HL-60 (cell line): ENCODE data around the gene ADAMTS8.

ENCODE experiments used
- DNase-seq, 2 experiments: peaks; one replicate each; pipeline ENCODE4 v3.0.0-alpha.2; 2010 to 2020; ENCODE audit warnings: low read depth in 1 of 2, low spot score in 1 of 2
- H3K27ac ChIP-seq: fragments of 250-450 bp; sonication (Bioruptor Pico); replicated peaks from 2 replicates; pipeline ENCODE4 v1.5.1; 2020; ENCODE audit warnings: mild to moderate bottlenecking, moderate library complexity
- H3K27me3 ChIP-seq: fragments of 250-450 bp; sonication (Bioruptor Pico); 2 replicates; pipeline ENCODE4 v1.5.1; 2021; ENCODE audit warnings: mild to moderate bottlenecking, moderate library complexity; ENCODE audit not compliant: insufficient read depth, poor library complexity, severe bottlenecking
- H3K4me3 ChIP-seq: replicated peaks from 2 replicates; pipeline ENCODE4 v1.5.1; 2011; ENCODE audit warnings: mild to moderate bottlenecking, control low read depth, low read length; ENCODE audit not compliant: insufficient read depth
- GABPA ChIP-seq: IDR thresholded peaks from 2 replicates; pipeline ENCODE4 v1.6.1; 2012; ENCODE audit warnings: low read depth
- POLR2AphosphoS5 ChIP-seq: IDR thresholded peaks from 2 replicates; pipeline ENCODE4 v1.6.1; 2012; ENCODE audit warnings: low read depth
- SPI1 ChIP-seq: IDR thresholded peaks from 2 replicates; pipeline ENCODE4 v1.6.1; 2012; ENCODE audit warnings: low read depth, mild to moderate bottlenecking, borderline replicate concordance
- TF ChIP-seq, protein P1 (sequence below): IDR thresholded peaks from one replicate; pipeline ENCODE4 v1.5.1; 2011; ENCODE audit warnings: low read length, control low read depth, inconsistent platforms; ENCODE audit not compliant: insufficient read depth
- TF ChIP-seq, protein P2 (sequence below): IDR thresholded peaks from 2 replicates; pipeline ENCODE4 v1.6.1; 2012; ENCODE audit warnings: low read depth; ENCODE audit not compliant: insufficient replicate concordance

Gene ADAMTS8

DNA sequence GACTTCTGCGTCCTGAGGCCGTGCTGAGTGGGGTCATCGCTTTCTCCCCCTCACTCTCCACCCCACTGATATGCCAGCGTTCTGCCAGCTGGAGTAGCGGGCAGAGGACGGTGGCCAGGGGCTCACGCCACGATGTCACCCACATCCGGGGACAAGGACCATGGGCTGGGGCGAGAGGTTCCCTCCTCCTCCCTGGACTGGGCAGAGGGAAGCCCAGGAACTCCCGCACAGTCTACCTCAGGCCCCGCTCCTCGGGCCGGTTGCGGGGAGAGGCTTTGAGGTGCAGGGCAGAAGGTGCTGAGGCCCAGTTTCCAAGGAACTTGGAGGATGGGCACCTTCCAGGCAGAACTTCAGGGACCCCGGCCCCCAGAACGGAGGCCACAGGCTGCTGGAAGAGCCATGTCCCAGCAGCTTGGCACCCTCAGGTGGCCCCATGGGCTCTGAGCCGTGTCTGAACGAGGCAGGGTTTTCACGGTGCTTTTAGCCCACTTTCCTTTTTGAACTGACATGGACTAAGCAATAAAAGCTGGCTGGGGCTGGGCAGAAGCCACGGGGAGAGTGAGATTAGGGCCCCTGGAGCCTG, 45.5 kb upstream of the ADAMTS8 start:
- TF ChIP-seq SPI1 (no peak), POLR2AphosphoS5 (no peak)
- TF ChIP-seq, protein P1, sequence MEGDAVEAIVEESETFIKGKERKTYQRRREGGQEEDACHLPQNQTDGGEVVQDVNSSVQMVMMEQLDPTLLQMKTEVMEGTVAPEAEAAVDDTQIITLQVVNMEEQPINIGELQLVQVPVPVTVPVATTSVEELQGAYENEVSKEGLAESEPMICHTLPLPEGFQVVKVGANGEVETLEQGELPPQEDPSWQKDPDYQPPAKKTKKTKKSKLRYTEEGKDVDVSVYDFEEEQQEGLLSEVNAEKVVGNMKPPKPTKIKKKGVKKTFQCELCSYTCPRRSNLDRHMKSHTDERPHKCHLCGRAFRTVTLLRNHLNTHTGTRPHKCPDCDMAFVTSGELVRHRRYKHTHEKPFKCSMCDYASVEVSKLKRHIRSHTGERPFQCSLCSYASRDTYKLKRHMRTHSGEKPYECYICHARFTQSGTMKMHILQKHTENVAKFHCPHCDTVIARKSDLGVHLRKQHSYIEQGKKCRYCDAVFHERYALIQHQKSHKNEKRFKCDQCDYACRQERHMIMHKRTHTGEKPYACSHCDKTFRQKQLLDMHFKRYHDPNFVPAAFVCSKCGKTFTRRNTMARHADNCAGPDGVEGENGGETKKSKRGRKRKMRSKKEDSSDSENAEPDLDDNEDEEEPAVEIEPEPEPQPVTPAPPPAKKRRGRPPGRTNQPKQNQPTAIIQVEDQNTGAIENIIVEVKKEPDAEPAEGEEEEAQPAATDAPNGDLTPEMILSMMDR = no peak
- TF ChIP-seq, protein P2, sequence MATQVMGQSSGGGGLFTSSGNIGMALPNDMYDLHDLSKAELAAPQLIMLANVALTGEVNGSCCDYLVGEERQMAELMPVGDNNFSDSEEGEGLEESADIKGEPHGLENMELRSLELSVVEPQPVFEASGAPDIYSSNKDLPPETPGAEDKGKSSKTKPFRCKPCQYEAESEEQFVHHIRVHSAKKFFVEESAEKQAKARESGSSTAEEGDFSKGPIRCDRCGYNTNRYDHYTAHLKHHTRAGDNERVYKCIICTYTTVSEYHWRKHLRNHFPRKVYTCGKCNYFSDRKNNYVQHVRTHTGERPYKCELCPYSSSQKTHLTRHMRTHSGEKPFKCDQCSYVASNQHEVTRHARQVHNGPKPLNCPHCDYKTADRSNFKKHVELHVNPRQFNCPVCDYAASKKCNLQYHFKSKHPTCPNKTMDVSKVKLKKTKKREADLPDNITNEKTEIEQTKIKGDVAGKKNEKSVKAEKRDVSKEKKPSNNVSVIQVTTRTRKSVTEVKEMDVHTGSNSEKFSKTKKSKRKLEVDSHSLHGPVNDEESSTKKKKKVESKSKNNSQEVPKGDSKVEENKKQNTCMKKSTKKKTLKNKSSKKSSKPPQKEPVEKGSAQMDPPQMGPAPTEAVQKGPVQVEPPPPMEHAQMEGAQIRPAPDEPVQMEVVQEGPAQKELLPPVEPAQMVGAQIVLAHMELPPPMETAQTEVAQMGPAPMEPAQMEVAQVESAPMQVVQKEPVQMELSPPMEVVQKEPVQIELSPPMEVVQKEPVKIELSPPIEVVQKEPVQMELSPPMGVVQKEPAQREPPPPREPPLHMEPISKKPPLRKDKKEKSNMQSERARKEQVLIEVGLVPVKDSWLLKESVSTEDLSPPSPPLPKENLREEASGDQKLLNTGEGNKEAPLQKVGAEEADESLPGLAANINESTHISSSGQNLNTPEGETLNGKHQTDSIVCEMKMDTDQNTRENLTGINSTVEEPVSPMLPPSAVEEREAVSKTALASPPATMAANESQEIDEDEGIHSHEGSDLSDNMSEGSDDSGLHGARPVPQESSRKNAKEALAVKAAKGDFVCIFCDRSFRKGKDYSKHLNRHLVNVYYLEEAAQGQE = no peak
- DNase-seq = no peak
- Histone ChIP-seq H3K27ac (no peak overlapping the region), H3K4me3 (no peak overlapping the region), H3K27me3 (no peaks in the 10 kb centered on the region)

DNA sequence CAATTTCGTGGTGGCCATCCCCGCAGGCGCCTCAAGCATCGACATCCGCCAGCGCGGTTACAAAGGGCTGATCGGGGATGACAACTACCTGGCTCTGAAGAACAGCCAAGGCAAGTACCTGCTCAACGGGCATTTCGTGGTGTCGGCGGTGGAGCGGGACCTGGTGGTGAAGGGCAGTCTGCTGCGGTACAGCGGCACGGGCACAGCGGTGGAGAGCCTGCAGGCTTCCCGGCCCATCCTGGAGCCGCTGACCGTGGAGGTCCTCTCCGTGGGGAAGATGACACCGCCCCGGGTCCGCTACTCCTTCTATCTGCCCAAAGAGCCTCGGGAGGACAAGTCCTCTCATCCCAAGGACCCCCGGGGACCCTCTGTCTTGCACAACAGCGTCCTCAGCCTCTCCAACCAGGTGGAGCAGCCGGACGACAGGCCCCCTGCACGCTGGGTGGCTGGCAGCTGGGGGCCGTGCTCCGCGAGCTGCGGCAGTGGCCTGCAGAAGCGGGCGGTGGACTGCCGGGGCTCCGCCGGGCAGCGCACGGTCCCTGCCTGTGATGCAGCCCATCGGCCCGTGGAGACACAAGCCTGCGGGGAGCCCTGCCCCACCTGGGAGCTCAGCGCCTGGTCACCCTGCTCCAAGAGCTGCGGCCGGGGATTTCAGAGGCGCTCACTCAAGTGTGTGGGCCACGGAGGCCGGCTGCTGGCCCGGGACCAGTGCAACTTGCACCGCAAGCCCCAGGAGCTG, 44.8 kb upstream of the ADAMTS8 start:
- DNase-seq = no peak
- H3K4me3 ChIP-seq = no peak overlapping the region
- H3K27ac ChIP-seq = no peak overlapping the region
- TF ChIP-seq, protein P1 = no peak
- TF ChIP-seq GABPA = no peak
- TF ChIP-seq, protein P2 = no peak
- TF ChIP-seq SPI1 = no peak
- H3K27me3 ChIP-seq = no peaks in the 10 kb centered on the region

DNA sequence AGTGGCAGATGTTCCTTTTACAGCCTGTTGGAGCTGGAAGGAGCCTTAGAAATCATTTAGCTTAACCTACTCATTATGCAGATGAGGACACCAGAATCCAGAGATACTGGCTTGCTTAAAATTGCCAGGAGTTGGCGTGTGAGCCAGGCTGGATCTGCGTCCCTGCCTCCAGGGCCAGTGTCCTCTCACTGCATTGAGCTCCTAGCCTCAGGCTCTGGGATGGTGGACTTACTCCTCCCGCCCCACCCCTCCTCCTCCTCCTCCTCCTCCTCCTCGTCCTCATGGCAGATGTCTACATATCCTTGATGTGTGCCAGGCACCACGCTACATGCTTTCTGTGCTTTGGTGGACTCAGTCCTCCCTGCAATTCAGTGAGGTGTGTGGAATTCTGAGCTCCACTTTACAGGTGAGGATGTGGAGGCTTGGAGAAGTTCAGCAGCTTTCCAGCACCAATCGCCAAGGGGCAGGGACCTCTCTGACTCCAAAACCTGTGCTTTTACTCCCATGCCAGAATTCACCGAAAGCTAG, 44.1 kb upstream of the ADAMTS8 start:
- TF ChIP-seq, protein P2 = no peak
- no peak for TF ChIP-seq GABPA
- TF ChIP-seq POLR2AphosphoS5 = no peak
- TF ChIP-seq, protein P1 = no peak
- TF ChIP-seq SPI1 = no peak
- DNase-seq = no peak
- Histone ChIP-seq H3K27me3 (no peaks in the 10 kb centered on the region), H3K4me3 (no peak overlapping the region), H3K27ac (no peak overlapping the region)
